DMS 273 treated with DMSO at 0.1 percent for 48 hours (cell line): ENCODE data around the gene TGM3.
"Not testable (repeated sequence)": the region's sequence is repeated elsewhere in the genome, so short reads cannot be mapped to it uniquely, and the experiment has no call there.

Experiments used
- DNase-seq: peaks from one replicate; lab custom pipeline; 2025; lab: John Stamatoyannopoulos, UW

The TGM3 gene

GRCh38 chr20:2295886-2296515 is at the start of gene TGM3:
Gene TGM3, plus strand, starts transcription at chr20:2296001. Its CDS starts 63 bp downstream, at chr20:2296064.
- no peak for DNase-seq

GRCh38 chr20:2246069-2246491 is 49.7 kb upstream of the TGM3 start:
- DNase-seq: no peak

- DNase-seq: no peak
Measured at GRCh38 chr20:2248837-2249236, 47.0 kb upstream of the TGM3 start.

- DNase-seq: no peak
Measured at GRCh38 chr20:2249935-2250334, 45.9 kb upstream of the TGM3 start.

GRCh38 chr20:2252419-2252997 is 43.3 kb upstream of the TGM3 start:
- no peak for DNase-seq

- DNase-seq: no peak
Measured at GRCh38 chr20:2253256-2253655, 42.5 kb upstream of the TGM3 start.

GRCh38 chr20:2254333-2254732 is 41.5 kb upstream of the TGM3 start:
- DNase-seq: no peak

- no peak for DNase-seq
Measured at GRCh38 chr20:2255926-2256531, 39.8 kb upstream of the TGM3 start.

- DNase-seq: no peak
Measured at GRCh38 chr20:2259731-2260130, 36.1 kb upstream of the TGM3 start.

- DNase-seq: no peak
Measured at GRCh38 chr20:2260250-2260649, 35.6 kb upstream of the TGM3 start.

- DNase-seq: no peak
Measured at GRCh38 chr20:2261046-2261485, 34.7 kb upstream of the TGM3 start.

GRCh38 chr20:2261629-2262028 is 34.2 kb upstream of the TGM3 start:
- no peak for DNase-seq

GRCh38 chr20:2264118-2264517 is 31.7 kb upstream of the TGM3 start:
- no peak for DNase-seq

GRCh38 chr20:2264621-2265374 is 31.0 kb upstream of the TGM3 start:
- not testable (repeated sequence) for DNase-seq

GRCh38 chr20:2273634-2274302 is 22.0 kb upstream of the TGM3 start:
- no peak for DNase-seq

- DNase-seq: no peak
Measured at GRCh38 chr20:2276015-2276414, 19.8 kb upstream of the TGM3 start.

- no peak for DNase-seq
Measured at GRCh38 chr20:2279253-2279779, 16.5 kb upstream of the TGM3 start.

- no peak for DNase-seq
Measured at GRCh38 chr20:2280082-2280481, 15.7 kb upstream of the TGM3 start.

GRCh38 chr20:2281563-2281962 is 14.2 kb upstream of the TGM3 start:
- no peak for DNase-seq

- no peak for DNase-seq
Measured at GRCh38 chr20:2282181-2282580, 13.6 kb upstream of the TGM3 start.

GRCh38 chr20:2283706-2284423 is 11.9 kb upstream of the TGM3 start:
- no peak for DNase-seq
